Measurements from ENCODE around the gene HPDL. TPM values are rescaled to one million over a fixed set of nuclear protein-coding genes. Genes with fewer than 3 reads are reported as not detected.

Gene HPDL
- total and polyA plus RNA-seq, 9 donors, result 0.12 to 2.0 (median 1.2) TPM; not detected in 1

- no peak for DNase-seq
- no peak overlapping the region for H3K4me3 ChIP-seq
- H3K27me3 ChIP-seq, result no peaks in the 10 kb centered on the region
- H3K27ac ChIP-seq, result no peak overlapping the region
- WGBS, 3 donors, result 93 to 95% (median 94%) methylated on average over 17 to 18 of the region's 18 CpGs
- H3K36me3 ChIP-seq, result no peaks in the 10 kb centered on the region
- peaks cover 4% of the 10 kb centered on the region for H3K4me1 ChIP-seq (ENCODE audit: insufficient read depth)
- intact Hi-C loops (cut with DNase I), result no loop called here
- TF ChIP-seq EP300 (IDR thresholded peaks at IDR 0.05) (no peak), POLR2A (IDR thresholded peaks at IDR 0.05) (no peak), CTCF (IDR thresholded peaks at IDR 0.05) (no peak)
- H3K9me3 ChIP-seq, result no peaks in the 10 kb centered on the region
These were observed 5.0 kb downstream of the HPDL start for GRCh38 chr1:45331436-45332345.

- Histone ChIP-seq H3K27me3 (no peaks in the 10 kb centered on the region), H3K4me3 (no peak overlapping the region), H3K27ac (no peak overlapping the region), H3K9me3 (no peaks in the 10 kb centered on the region), H3K4me1 (ENCODE audit: insufficient read depth) (peaks cover 3% of the 10 kb centered on the region), H3K36me3 (no peaks in the 10 kb centered on the region)
- no peak for TF ChIP-seq CTCF (IDR thresholded peaks at IDR 0.05)
- no peak for TF ChIP-seq EP300 (IDR thresholded peaks at IDR 0.05)
- TF ChIP-seq POLR2A (IDR thresholded peaks at IDR 0.05), result no peak
- no peak for DNase-seq
- WGBS, 3 donors, result 93 to 96% (median 93%) methylated on average over 10 of the region's 10 CpGs
- intact Hi-C loops (cut with DNase I), result no loop called here
These were observed 5.6 kb downstream of the HPDL start for GRCh38 chr1:45332346-45332720.

GRCh38 chr1:45334308-45335245 lies 7.9 kb downstream of the HPDL start:
- Histone ChIP-seq H3K27ac (no peak overlapping the region), H3K9me3 (no peaks in the 10 kb centered on the region), H3K27me3 (no peaks in the 10 kb centered on the region), H3K36me3 (no peaks in the 10 kb centered on the region), H3K4me1 (ENCODE audit: insufficient read depth) (no peaks in the 10 kb centered on the region), H3K4me3 (no peak overlapping the region)
- TF ChIP-seq EP300 (IDR thresholded peaks at IDR 0.05) (no peak), CTCF (IDR thresholded peaks at IDR 0.05) (no peak), POLR2A (IDR thresholded peaks at IDR 0.05) (no peak)
- no peak for DNase-seq
- 60 to 62% (median 61%) methylated on average over 9 of the region's 9 CpGs for WGBS, 3 donors
- intact Hi-C loops (cut with DNase I), result no loop called here

GRCh38 chr1:45335855-45336324 lies 9.2 kb downstream of the HPDL start:
- WGBS, 3 donors, result 84 to 87% (median 86%) methylated on average over 4 of the region's 4 CpGs
- H3K4me3 ChIP-seq, result no peak overlapping the region
- no peaks in the 10 kb centered on the region for H3K9me3 ChIP-seq
- H3K27ac ChIP-seq, result no peak overlapping the region
- H3K4me1 ChIP-seq (ENCODE audit: insufficient read depth), result peaks cover 2% of the 10 kb centered on the region
- intact Hi-C loops (cut with DNase I), result no loop called here
- no peaks in the 10 kb centered on the region for H3K27me3 ChIP-seq
- no peak for TF ChIP-seq POLR2A (IDR thresholded peaks at IDR 0.05)
- TF ChIP-seq CTCF (IDR thresholded peaks at IDR 0.05), result no peak
- TF ChIP-seq EP300 (IDR thresholded peaks at IDR 0.05), result no peak
- H3K36me3 ChIP-seq, result no peaks in the 10 kb centered on the region
- no peak for DNase-seq

All from ovary (tissue), 9 donors.